K562 (cell line): ENCODE measurements around the gene SHH. TPM values are rescaled to one million over a fixed set of nuclear protein-coding genes. Genes with fewer than 3 reads are reported as not detected.
A peak's percentile ranks its signal among the peaks of the same experiment; 100 is the strongest.

Experiments
- ATAC-seq: fragments of 200-7000 bp; cut with Tn5 transposase; 3 replicates; pipeline ENCODE4 v1.9.1; 2020; ENCODE audit warnings: moderate library complexity
- BruUV-seq: library from RNA; stranded (reverse); fragments of 400-500 nt; replicated peaks from 2 replicates; lab custom pipeline; 2021; lab: Mats Ljungman, UMichigan
- CTCF ChIA-PET: fragments of 300-600 bp; formaldehyde crosslinking; extraction: SDS; loops from one replicate; lab custom pipeline; 2021; ENCODE audit warnings: low intra/inter-chr PET ratio; lab: Yijun Ruan, JAX
- POLR2A ChIA-PET: fragments of 300-600, 350-650 bp; sonication (Branson Sonifier 250); formaldehyde crosslinking; extraction: SDS; loops from one replicate; lab custom pipeline; 2021; ENCODE audit warnings: antibody characterized with exemption, inconsistent platforms; lab: Yijun Ruan, JAX
- DNase-seq, 4 experiments: peaks; one replicate each; pipeline versions ENCODE4 v3.0.0 to v3.0.0-alpha.2; 2011 to 2018; ENCODE audit warnings: low spot score in 3 of 4, mixed read lengths in 3 of 4; ENCODE audit errors: extremely low read depth in 1 of 4
- FAIRE-seq: peaks from 2 replicates; lab custom pipeline; 2011; peaks lifted over from hg19 to GRCh38; lab: Jason Lieb, UNC
- H2AFZ ChIP-seq: 2 replicates; pipeline ENCODE4 v1.6.0; 2011; ENCODE audit warnings: low read depth, low read length, control low read depth, inconsistent platforms
- H3K27ac ChIP-seq: fragments of 200-600 bp; 3 replicates; pipeline ENCODE4 v1.8.0; 2011; ENCODE audit warnings: low read depth, mild to moderate bottlenecking, control low read depth, inconsistent platforms, low read length, moderate library complexity, mixed read lengths; ENCODE audit errors: extremely low read depth
- H3K27me3 ChIP-seq, 2 experiments: fragments of 300-600 bp in 1 of 2; 2 replicates in 1 of 2; 3 replicates in 1 of 2; pipeline versions ENCODE4 v1.6.0 to v1.8.0; 2011; ENCODE audit warnings: inconsistent platforms in 2 of 2, low read length in 2 of 2, mild to moderate bottlenecking in 1 of 2, mixed read lengths in 1 of 2, moderate library complexity in 1 of 2; ENCODE audit not compliant: control insufficient read depth in 2 of 2, insufficient read depth in 2 of 2
- H3K36me3 ChIP-seq: fragments of 300-600 bp; 3 replicates; pipeline ENCODE4 v1.8.0; 2011; ENCODE audit warnings: mild to moderate bottlenecking, low read length, inconsistent platforms; ENCODE audit not compliant: control insufficient read depth, insufficient read depth
- H3K4me1 ChIP-seq, 2 experiments: fragments of 200-600 bp in 1 of 2; replicated peaks in 1 of 2; 2 replicates in 1 of 2; 3 replicates in 1 of 2; pipeline versions ENCODE4 v1.5.1 to v1.8.0; 2011; ENCODE audit warnings: inconsistent platforms in 2 of 2, low read length in 2 of 2, mild to moderate bottlenecking in 1 of 2, mixed read lengths in 1 of 2, moderate library complexity in 1 of 2; ENCODE audit not compliant: control insufficient read depth in 2 of 2, insufficient read depth in 2 of 2
- H3K4me2 ChIP-seq: 2 replicates; pipeline ENCODE4 v1.6.1; 2011; ENCODE audit warnings: low read length, control low read depth, inconsistent platforms, mixed read lengths; ENCODE audit not compliant: insufficient read depth
- H3K4me3 ChIP-seq: fragments of 200-600 bp; sonication (generic), shearing (Covaris generic); 2 replicates; pipeline ENCODE4 v1.5.1; 2016; ENCODE audit warnings: control low read depth, inconsistent platforms
- H3K79me2 ChIP-seq: fragments of 200-600 bp; 3 replicates; pipeline ENCODE4 v1.8.0; 2011; ENCODE audit warnings: low read length, inconsistent platforms; ENCODE audit not compliant: control insufficient read depth, insufficient read depth
- H3K9ac ChIP-seq, 2 experiments: 2 replicates each; pipeline versions ENCODE4 v1.6.0 to v1.6.1; 2011; ENCODE audit warnings: low read depth in 2 of 2, low read length in 2 of 2, control low read depth in 1 of 2, inconsistent platforms in 1 of 2, mild to moderate bottlenecking in 1 of 2, mixed read lengths in 1 of 2; ENCODE audit not compliant: insufficient read depth in 1 of 2
- H3K9me1 ChIP-seq: one replicate; pipeline ENCODE4 v1.6.0; 2011; ENCODE audit warnings: inconsistent platforms, mild to moderate bottlenecking, low read length, moderate library complexity; ENCODE audit not compliant: control insufficient read depth, insufficient read depth
- H3K9me3 ChIP-seq: replicated peaks from 2 replicates; pipeline ENCODE4 v1.5.1; 2011; ENCODE audit warnings: low read depth, low read length, inconsistent platforms; ENCODE audit not compliant: control insufficient read depth, insufficient read depth
- H4K20me1 ChIP-seq: replicated peaks from 2 replicates; pipeline ENCODE4 v1.6.1; 2011; ENCODE audit warnings: low read length, inconsistent platforms, mixed read lengths; ENCODE audit not compliant: control insufficient read depth, insufficient read depth
- KLF16 ChIP-seq: IDR thresholded peaks from 2 replicates; pipeline ENCODE4 v1.6.1; 2016; ENCODE audit warnings: antibody characterized with exemption
- ZKSCAN3 ChIP-seq: fragments of 250-450 bp; sonication (Bioruptor Pico); IDR thresholded peaks from 2 replicates; pipeline ENCODE4 v1.4.0; 2020
- ZNF184 ChIP-seq: sonication (generic); formaldehyde crosslinking; IDR thresholded peaks from 2 replicates; pipeline ENCODE4 v1.5.0; 2020; ENCODE audit warnings: missing genetic modification reagents
- WGBS: fragments of 100-300 bp; shearing (Covaris generic); methylation state at CpG from one replicate; pipeline ENCODE4 v1.1.6; 2016; ENCODE audit warnings: low coverage, mixed read lengths; ENCODE audit not compliant: insufficient coverage; ENCODE audit errors: missing lambda C conversion rate; 5-methylcytosine and 5-hydroxymethylcytosine counted together
- in situ Hi-C: fragments of 300-500 bp; cut with MboI; formaldehyde crosslinking; loops from 4 replicates; pipeline ENCODE4 v1.15.0; 2018; ENCODE audit warnings: inconsistent platforms, mixed read lengths
- intact Hi-C: fragments of 100-400 bp; cut with micrococcal nuclease; formaldehyde crosslinking; loops from 2 replicates; pipeline ENCODE4 v1.14.2; 2022
- polyA plus RNA-seq, 8 experiments: library from polyadenylated mRNA; depleted of rRNA in 4 of 8; stranded (reverse) in 5 of 8; unstranded in 3 of 8; fragments of >200 nt; fragmentation: Nextera tagmentation in 2 of 8; fragmentation: Illumina TruSeq in 1 of 8; extraction: Ambion mirVana in 2 of 8; extraction: Trizol in 1 of 8; gene quantifications; 2 replicates each; pipeline versions ENCODE4 v1.2.1 to v1.2.3, GENCODE V29; 2011 to 2014; ENCODE audit warnings: inconsistent platforms in 1 of 8, missing spikeins in 1 of 8
- total RNA-seq, 7 experiments: library from RNA; depleted of rRNA in 6 of 7; stranded (reverse); fragments of >200 nt in 6 of 7; fragmentation: Illumina TruSeq in 2 of 7; extraction: Trizol in 2 of 7; gene quantifications; 2 replicates each; pipeline versions ENCODE4 v1.2.1 to v1.2.3, GENCODE V29; 2011 to 2021; ENCODE audit warnings: low replicate concordance in 1 of 7

Gene SHH
- total and polyA plus RNA-seq, 9 of the 15 experiments (the other 6 are each of a cell fraction or from before 2014, with no cell fraction given), result 0.09 TPM; not detected in 8

GRCh38 chr7:155797262-155798250, 14.7 kb downstream of the SHH start:
- Histone ChIP-seq H3K27ac (no peak overlapping the region), H3K9me3 (no peaks in the 10 kb centered on the region; the same call in 1 of the 2 replicates), H2AFZ (no peak overlapping the region), H3K4me2 (no peak overlapping the region), H3K27me3 (peaks cover 38 to 59% of the 10 kb centered on the region in 2 experiments), H4K20me1 (peaks cover 8% of the 10 kb centered on the region), H3K79me2 (no peaks in the 10 kb centered on the region), H3K4me3 (no peak overlapping the region), H3K36me3 (no peaks in the 10 kb centered on the region), H3K9me1 (no peaks in the 10 kb centered on the region), H3K4me1 (peaks cover 0 to 16% of the 10 kb centered on the region in 2 experiments; a peak in 2 of 5 replicates), H3K9ac (no peak overlapping the region; a peak in 1 of 4 replicates)
- CTCF ChIA-PET, result interaction anchor here (1.2 kb wide), 1 partner anchor 675 kb away, joined by 4 read pairs; no protein-coding TSS in a partner anchor
- DNase-seq, result no peak
- intact Hi-C loops (loop anchor here (2.0 to 5.0 kb wide), 4 partner anchors 675 to 1680 kb away; no protein-coding TSS in a partner anchor), in situ Hi-C loops (no loop called here)
- WGBS, result 7% methylated on average over 33 of the region's 38 CpGs
- ATAC-seq, result peak; percentile 53
- no peak for FAIRE-seq
- TF ChIP-seq ZKSCAN3 (CRISPR knock-in tag) (no peak), KLF16 (no peak), ZNF184 (CRISPR knock-in tag) (no peak)
- POLR2A ChIA-PET, result interaction anchor here (0.6 kb wide), 1 partner anchor 52 kb away, joined by 3 read pairs; no protein-coding TSS in a partner anchor
- BruUV-seq, result no TSS peak
